NB4 (cell line): ENCODE results near the gene TPD52L1.
"Not testable (repeated sequence)": the region's sequence is repeated elsewhere in the genome, so short reads cannot be mapped to it uniquely, and the experiment has no call there.

Source experiments
- DNase-seq: peaks from one replicate; pipeline ENCODE4 v3.0.0; 2010; ENCODE audit warnings: low read depth
- H3K4me3 ChIP-seq: one replicate; pipeline ENCODE4 v1.5.1; 2011; ENCODE audit warnings: mild to moderate bottlenecking, low read depth, low read length, moderate library complexity
- CTCF ChIP-seq: IDR thresholded peaks from one replicate; pipeline ENCODE4 v1.5.1; 2012; ENCODE audit warnings: low read depth, low read length
- MAX ChIP-seq: IDR thresholded peaks from 2 replicates; pipeline ENCODE4 v1.6.1; 2011; ENCODE audit warnings: low read depth, low read length
- MYC ChIP-seq: IDR thresholded peaks from 2 replicates; pipeline ENCODE4 v1.6.1; 2011; ENCODE audit warnings: low read depth, low read length
- POLR2A ChIP-seq: IDR thresholded peaks from 2 replicates; pipeline ENCODE4 v1.6.1; 2011; ENCODE audit warnings: mild to moderate bottlenecking; ENCODE audit not compliant: insufficient read length; ENCODE audit errors: extremely low read depth

Gene TPD52L1

GRCh38 chr6:125121894-125122293 is 31.7 kb upstream of the TPD52L1 start:
- TF ChIP-seq CTCF (no peak), MAX (no peak)
- H3K4me3 ChIP-seq: no peak overlapping the region
- DNase-seq: no peak

- DNase-seq: no peak
- TF ChIP-seq POLR2A (no peak), CTCF (no peak), MAX (no peak), MYC (no peak)
- H3K4me3 ChIP-seq: no peak overlapping the region
Measured at GRCh38 chr6:125123051-125123450, 30.5 kb upstream of the TPD52L1 start.

- TF ChIP-seq MYC (no peak), MAX (no peak), CTCF (no peak), POLR2A (no peak)
- no peak overlapping the region for H3K4me3 ChIP-seq
- DNase-seq: no peak
Measured at GRCh38 chr6:125123468-125124048, 30.0 kb upstream of the TPD52L1 start.

- no peak for TF ChIP-seq CTCF
- no peak for TF ChIP-seq MAX
- TF ChIP-seq POLR2A: no peak
- no peak for TF ChIP-seq MYC
- H3K4me3 ChIP-seq: no peak overlapping the region
- DNase-seq: no peak
Measured at GRCh38 chr6:125124049-125124669, 29.4 kb upstream of the TPD52L1 start.

GRCh38 chr6:125125856-125126255 is 27.7 kb upstream of the TPD52L1 start:
- not testable (repeated sequence) for DNase-seq

GRCh38 chr6:125129354-125129753 is 24.2 kb upstream of the TPD52L1 start:
- TF ChIP-seq MYC (no peak), CTCF (no peak), MAX (no peak), POLR2A (no peak)
- DNase-seq: no peak
- no peak overlapping the region for H3K4me3 ChIP-seq

More at GRCh38 chr6:125125856-125126255, 27.7 kb upstream of the TPD52L1 start:
- H3K4me3 ChIP-seq: not testable (repeated sequence)
